Mesothelial cell of epicardium (in vitro differentiated cells): ENCODE data around the gene CHCHD3. TPM values are rescaled to one million over a fixed set of nuclear protein-coding genes. Genes with fewer than 3 reads are reported as not detected.

Source experiments
- DNase-seq, 2 experiments: peaks; one replicate each; pipeline ENCODE4 v3.0.0; 2021; ENCODE audit warnings: low spot score in 2 of 2; ENCODE audit not compliant: unreplicated experiment in 2 of 2
- H3K27ac Mint-ChIP-seq: 2 replicates; pipeline ENCODE4 v1.8.0; 2021; ENCODE audit warnings: mixed read lengths
- H3K27me3 Mint-ChIP-seq: 2 replicates; pipeline ENCODE4 v1.8.0; 2021; ENCODE audit warnings: low read depth, mixed read lengths
- H3K36me3 Mint-ChIP-seq: 2 replicates; pipeline ENCODE4 v1.8.0; 2021; ENCODE audit warnings: mixed read lengths
- H3K4me1 Mint-ChIP-seq: 2 replicates; pipeline ENCODE4 v1.8.0; 2021; ENCODE audit warnings: mixed read lengths
- H3K4me3 Mint-ChIP-seq: 2 replicates; pipeline ENCODE4 v1.8.0; 2021; ENCODE audit warnings: mild to moderate bottlenecking, moderate library complexity, mixed read lengths
- H3K9me3 Mint-ChIP-seq: 2 replicates; pipeline ENCODE4 v1.8.0; 2021; ENCODE audit warnings: mixed read lengths
- CTCF ChIP-seq: fragments of 200-600 bp; sonication (generic); IDR thresholded peaks from one replicate; pipeline ENCODE4 v1.5.0; 2021; ENCODE audit warnings: antibody characterized with exemption; ENCODE audit not compliant: unreplicated experiment
- total RNA-seq: library from RNA; stranded (reverse); gene quantifications from 3 replicates; pipeline ENCODE4 v1.2.1, GENCODE V29; 2021

Gene CHCHD3
- total RNA-seq, 1 donor from 2014 or later: 54.3 TPM

DNA sequence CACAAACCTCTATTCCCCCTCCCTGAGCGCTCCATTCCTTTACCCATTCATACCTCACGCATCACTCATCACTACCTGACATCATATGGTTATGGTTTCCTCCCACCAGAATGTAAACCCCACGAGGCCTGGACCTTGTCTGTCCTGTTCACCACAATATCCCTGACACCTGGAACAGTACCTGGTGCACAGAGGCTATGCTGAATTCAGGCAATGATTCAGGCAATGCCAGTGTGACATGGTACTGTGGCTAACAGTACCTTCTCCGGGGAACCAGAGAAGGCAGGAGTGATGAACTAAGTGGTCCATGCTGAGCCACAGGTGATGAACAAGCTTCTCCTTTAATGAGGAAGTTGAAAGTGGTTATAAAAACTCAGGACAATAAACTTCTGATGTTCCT, 303.1 kb downstream of the CHCHD3 start:
- TF ChIP-seq CTCF: no peak
- no peak overlapping the region for H3K4me3 Mint-ChIP-seq
- H3K9me3 Mint-ChIP-seq: no peaks in the 10 kb centered on the region

GRCh38 chr7:132777956-132778355, 303.9 kb downstream of the CHCHD3 start:
- no peak overlapping the region for H3K4me3 Mint-ChIP-seq
- no peaks in the 10 kb centered on the region for H3K9me3 Mint-ChIP-seq
- no peaks in the 10 kb centered on the region for H3K4me1 Mint-ChIP-seq
- TF ChIP-seq CTCF: no peak
- no peaks in the 10 kb centered on the region for H3K36me3 Mint-ChIP-seq
- DNase-seq: no peak
- H3K27ac Mint-ChIP-seq: no peak overlapping the region
- H3K27me3 Mint-ChIP-seq: peaks cover 4% of the 10 kb centered on the region

More for the DNA sequence above, 303.1 kb downstream of the CHCHD3 start:
- Mint-ChIP-seq H3K27me3 (peaks cover 4% of the 10 kb centered on the region), H3K27ac (no peak overlapping the region), H3K4me1 (no peaks in the 10 kb centered on the region), H3K36me3 (no peaks in the 10 kb centered on the region)
- no peak for DNase-seq

DNA sequence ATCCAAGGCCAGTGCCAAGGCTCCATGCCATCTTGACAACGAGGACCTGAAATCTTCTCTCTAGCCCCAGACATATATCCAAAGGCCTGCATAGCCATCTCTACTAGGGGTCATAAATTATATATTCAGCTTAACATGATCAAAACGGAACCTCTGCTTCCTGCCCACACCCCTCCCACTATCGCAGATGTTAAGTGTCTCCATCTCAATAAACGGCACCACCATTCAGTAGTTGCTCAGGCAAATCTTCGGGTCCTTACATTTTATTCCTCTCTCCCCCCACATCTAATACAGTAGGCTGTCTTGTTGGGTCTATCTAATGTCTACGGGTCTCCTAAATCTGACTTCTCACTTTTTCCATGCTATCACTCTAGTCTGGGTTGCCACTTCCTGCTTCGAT, 304.5 kb downstream of the CHCHD3 start:
- no peaks in the 10 kb centered on the region for H3K36me3 Mint-ChIP-seq
- peaks cover 4% of the 10 kb centered on the region for H3K27me3 Mint-ChIP-seq
- no peak overlapping the region for H3K27ac Mint-ChIP-seq
- no peak for DNase-seq
- no peaks in the 10 kb centered on the region for H3K4me1 Mint-ChIP-seq
- TF ChIP-seq CTCF: no peak
- H3K4me3 Mint-ChIP-seq: no peak overlapping the region
- H3K9me3 Mint-ChIP-seq: no peaks in the 10 kb centered on the region

DNA sequence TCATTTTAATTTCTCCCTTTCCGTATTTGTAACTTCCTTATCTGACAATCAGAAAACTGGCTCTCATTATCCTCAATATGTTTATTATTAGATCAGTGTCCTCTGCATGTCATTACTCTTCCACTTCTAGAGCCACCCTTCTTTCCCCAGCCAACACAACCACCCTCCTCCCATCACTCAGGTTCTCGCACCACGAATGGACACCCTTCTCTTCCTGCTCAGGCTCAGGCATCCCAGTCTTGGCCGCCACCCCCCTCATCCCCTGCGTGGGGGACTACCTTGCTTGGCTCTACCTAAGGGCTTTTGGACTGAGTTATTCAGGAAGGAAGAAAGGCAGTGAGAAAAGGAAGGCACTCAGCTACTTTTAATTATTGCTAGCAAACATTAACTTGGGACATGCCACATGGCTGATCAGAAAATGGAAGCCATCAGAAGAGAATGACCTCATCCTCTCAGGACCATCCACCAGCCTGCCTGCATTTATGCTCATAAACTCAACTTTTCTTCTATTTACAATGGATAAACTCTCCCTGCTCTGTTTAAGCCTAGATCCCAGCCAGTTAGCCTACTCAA, 305.8 kb downstream of the CHCHD3 start:
- H3K4me1 Mint-ChIP-seq: no peaks in the 10 kb centered on the region
- no peaks in the 10 kb centered on the region for H3K9me3 Mint-ChIP-seq
- DNase-seq: no peak
- TF ChIP-seq CTCF: no peak
- H3K27ac Mint-ChIP-seq: no peak overlapping the region
- no peak overlapping the region for H3K4me3 Mint-ChIP-seq
- H3K36me3 Mint-ChIP-seq: no peaks in the 10 kb centered on the region
- H3K27me3 Mint-ChIP-seq: peaks cover 4% of the 10 kb centered on the region

DNA sequence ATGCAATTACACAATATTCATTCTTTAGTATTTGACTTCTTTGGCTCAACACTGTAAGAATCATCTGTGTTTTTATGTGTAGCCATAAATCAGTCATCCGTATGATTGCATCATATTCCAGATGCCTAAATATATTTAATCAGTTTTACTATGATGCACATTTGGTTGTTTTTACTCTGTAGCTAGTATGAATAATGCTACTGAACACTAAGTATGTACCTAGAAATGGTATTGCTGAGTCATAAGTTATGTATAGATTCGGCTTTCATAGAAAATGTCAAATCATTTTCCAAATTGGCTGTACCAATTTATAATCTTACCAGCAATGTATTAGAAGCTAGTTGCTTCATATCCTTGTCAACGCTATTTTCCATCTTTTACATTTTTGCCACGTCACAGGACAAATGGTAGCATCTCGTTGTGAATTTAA, 308.3 kb downstream of the CHCHD3 start:
- no peak for DNase-seq
- no peak for TF ChIP-seq CTCF
- peaks cover 2% of the 10 kb centered on the region for H3K27me3 Mint-ChIP-seq
- no peaks in the 10 kb centered on the region for H3K36me3 Mint-ChIP-seq
- H3K9me3 Mint-ChIP-seq: peaks cover 18% of the 10 kb centered on the region
- H3K4me3 Mint-ChIP-seq: no peak overlapping the region
- no peaks in the 10 kb centered on the region for H3K4me1 Mint-ChIP-seq
- H3K27ac Mint-ChIP-seq: no peak overlapping the region

DNA sequence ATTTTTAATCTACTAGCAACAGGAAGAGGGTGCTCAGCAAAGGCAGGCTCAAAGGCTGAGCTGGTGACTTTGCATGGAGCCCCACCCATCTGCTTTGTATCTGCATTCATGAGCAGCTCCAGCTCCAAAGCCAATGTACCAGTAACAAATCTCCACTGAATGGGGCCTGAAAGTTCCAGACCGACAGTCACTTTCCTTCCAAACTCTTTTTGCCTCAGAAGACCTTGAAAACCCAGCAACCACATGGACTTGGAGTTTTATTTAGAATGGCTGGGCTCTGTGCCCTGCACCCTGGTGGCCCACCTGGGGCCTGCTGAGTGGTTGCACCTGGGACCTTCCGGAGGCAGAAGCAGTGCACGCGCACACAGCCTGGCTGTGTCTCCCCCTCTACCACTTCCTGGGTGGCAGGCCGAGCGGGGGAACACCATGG, 310.6 kb downstream of the CHCHD3 start:
- no peaks in the 10 kb centered on the region for H3K4me1 Mint-ChIP-seq
- no peak for TF ChIP-seq CTCF
- H3K4me3 Mint-ChIP-seq: no peak overlapping the region
- H3K9me3 Mint-ChIP-seq: peaks cover 18% of the 10 kb centered on the region
- no peak for DNase-seq
- no peaks in the 10 kb centered on the region for H3K36me3 Mint-ChIP-seq
- H3K27ac Mint-ChIP-seq: no peak overlapping the region
- H3K27me3 Mint-ChIP-seq: peaks cover 4% of the 10 kb centered on the region
